A673 (cell line): ENCODE measurements around the gene NEB. TPM values are rescaled to one million over a fixed set of nuclear protein-coding genes. Genes with fewer than 3 reads are reported as not detected.

ENCODE experiments used
- BruUV-seq: library from RNA; stranded (reverse); fragments of 400-500 nt; replicated peaks from 2 replicates; lab custom pipeline; 2021; lab: Mats Ljungman, UMichigan
- CTCF ChIA-PET: fragments of 300-600 bp; sonication (Branson Sonifier 250); formaldehyde crosslinking; loops from one replicate; lab custom pipeline; 2022; ENCODE audit warnings: antibody characterized with exemption; lab: Charles Lee
- POLR2A ChIA-PET: fragments of 300-600 bp; sonication (Branson Sonifier 250); formaldehyde crosslinking; loops from one replicate; lab custom pipeline; 2022; ENCODE audit warnings: antibody characterized with exemption; ENCODE audit not compliant: low non-redundant PET; lab: Charles Lee
- DNase-seq: peaks from one replicate; pipeline ENCODE4 v3.0.0-alpha.2; 2015; ENCODE audit warnings: low spot score
- H3K27ac ChIP-seq: fragments of 200-600 bp; sonication (generic); 2 replicates; pipeline ENCODE4 v1.5.1; 2016; ENCODE audit warnings: mixed run types, low read depth, mild to moderate bottlenecking, mixed read lengths, antibody characterized with exemption, low read length; ENCODE audit not compliant: poor library complexity, severe bottlenecking
- H3K27me3 ChIP-seq: fragments of 200-600 bp; sonication (generic); replicated peaks from 2 replicates; pipeline ENCODE4 v1.6.1; 2017; ENCODE audit warnings: mixed run types, low read depth, mild to moderate bottlenecking, mixed read lengths, antibody characterized with exemption, low read length; ENCODE audit not compliant: insufficient read depth, poor library complexity
- H3K36me3 ChIP-seq: fragments of 200-600 bp; sonication (generic); 2 replicates; pipeline ENCODE4 v1.6.1; 2016; ENCODE audit warnings: mixed run types, mild to moderate bottlenecking, mixed read lengths, antibody characterized with exemption, low read length; ENCODE audit not compliant: insufficient read depth, poor library complexity, severe bottlenecking
- H3K4me1 ChIP-seq: fragments of 200-600 bp; sonication (generic); 2 replicates; pipeline ENCODE4 v1.6.1; 2017; ENCODE audit warnings: mixed run types, mild to moderate bottlenecking, mixed read lengths, antibody characterized with exemption, low read length; ENCODE audit not compliant: insufficient read depth, poor library complexity, severe bottlenecking
- H3K4me3 ChIP-seq: fragments of 200-600 bp; sonication (generic); 2 replicates; pipeline ENCODE4 v1.5.1; 2016; ENCODE audit warnings: low read depth, mixed run types, mild to moderate bottlenecking, mixed read lengths, low read length; ENCODE audit not compliant: poor library complexity, severe bottlenecking
- H3K9me3 ChIP-seq: fragments of 200-600 bp; sonication (generic); 2 replicates; pipeline ENCODE4 v1.6.1; 2016; ENCODE audit warnings: mixed run types, low read depth, mild to moderate bottlenecking, mixed read lengths, antibody characterized with exemption, low read length; ENCODE audit not compliant: poor library complexity, severe bottlenecking
- CTCF ChIP-seq: fragments of 300-800, 200-600 bp; sonication (generic); conservative IDR thresholded peaks from 2 replicates; pipeline ENCODE4 v1.5.1; 2017; ENCODE audit warnings: low read depth, mild to moderate bottlenecking, antibody characterized with exemption, low read length, moderate library complexity, mixed read lengths
- EZH2 ChIP-seq: fragments of 200-600 bp; sonication (generic); IDR thresholded peaks from 2 replicates; pipeline ENCODE4 v1.6.1; 2017; ENCODE audit warnings: borderline replicate concordance, low read depth, mild to moderate bottlenecking, mixed read lengths, antibody characterized with exemption, low read length; ENCODE audit not compliant: poor library complexity, severe bottlenecking
- intact Hi-C: fragments of 100-400 bp; cut with micrococcal nuclease; formaldehyde crosslinking; loops from one replicate; pipeline ENCODE4 v1.10.0; 2022; ENCODE audit not compliant: unreplicated experiment
- total RNA-seq: library from RNA; stranded (reverse); gene quantifications from 2 replicates; pipeline ENCODE4 v1.2.3, GENCODE V29; 2021

NEB gene
- total RNA-seq, 1 experiment from 2014 or later, result 7.0 TPM

GRCh38 chr2:151777487-151777886, 43.2 kb upstream of the NEB start:
- CTCF ChIA-PET, result no interaction called here
- H3K27ac ChIP-seq, result no peak overlapping the region
- POLR2A ChIA-PET, result no interaction called here
- BruUV-seq, result no TSS peak
- no peak for DNase-seq
- H3K9me3 ChIP-seq, result no peaks in the 10 kb centered on the region
- no peaks in the 10 kb centered on the region for H3K27me3 ChIP-seq
- H3K36me3 ChIP-seq, result no peaks in the 10 kb centered on the region
- intact Hi-C loops, result no loop called here
- no peak overlapping the region for H3K4me3 ChIP-seq
- H3K4me1 ChIP-seq, result peaks cover 20% of the 10 kb centered on the region
- TF ChIP-seq CTCF (peak; percentile 24; the same call in 1 of the 2 replicates), EZH2 (no peak)

- H3K9me3 ChIP-seq, result no peaks in the 10 kb centered on the region
- H3K36me3 ChIP-seq, result no peaks in the 10 kb centered on the region
- no peak overlapping the region for H3K27ac ChIP-seq
- TF ChIP-seq EZH2, result no peak
- TF ChIP-seq CTCF, result no peak
- DNase-seq, result no peak
- ChIA-PET POLR2A (no interaction called here), CTCF (no interaction called here)
- intact Hi-C loops, result no loop called here
- no peak overlapping the region for H3K4me3 ChIP-seq
- peaks cover 20% of the 10 kb centered on the region for H3K4me1 ChIP-seq
- no TSS peak for BruUV-seq
- no peaks in the 10 kb centered on the region for H3K27me3 ChIP-seq
Measured at GRCh38 chr2:151776367-151776766, 42.1 kb upstream of the NEB start.

- no peak for DNase-seq
- Histone ChIP-seq H3K27ac (no peak overlapping the region), H3K27me3 (no peaks in the 10 kb centered on the region), H3K36me3 (no peaks in the 10 kb centered on the region), H3K9me3 (no peaks in the 10 kb centered on the region), H3K4me1 (peaks cover 20% of the 10 kb centered on the region), H3K4me3 (no peak overlapping the region)
- TF ChIP-seq CTCF (no peak), EZH2 (no peak)
- ChIA-PET POLR2A (no interaction called here), CTCF (no interaction called here)
- intact Hi-C loops, result no loop called here
- no TSS peak for BruUV-seq
Measured at GRCh38 chr2:151775057-151775740, 40.9 kb upstream of the NEB start.
